Activated gamma-delta T cell treated with anti-CD3 and anti-CD28 coated beads, Interleukin-2, amount 50 U/mL, for 16 hours (primary cell): ENCODE data around the gene DSCAM.

Experiments used
- DNase-seq: peaks from one replicate; pipeline ENCODE4 v3.0.0-alpha.2; 2020; ENCODE audit warnings: low read depth

DSCAM gene

DNA sequence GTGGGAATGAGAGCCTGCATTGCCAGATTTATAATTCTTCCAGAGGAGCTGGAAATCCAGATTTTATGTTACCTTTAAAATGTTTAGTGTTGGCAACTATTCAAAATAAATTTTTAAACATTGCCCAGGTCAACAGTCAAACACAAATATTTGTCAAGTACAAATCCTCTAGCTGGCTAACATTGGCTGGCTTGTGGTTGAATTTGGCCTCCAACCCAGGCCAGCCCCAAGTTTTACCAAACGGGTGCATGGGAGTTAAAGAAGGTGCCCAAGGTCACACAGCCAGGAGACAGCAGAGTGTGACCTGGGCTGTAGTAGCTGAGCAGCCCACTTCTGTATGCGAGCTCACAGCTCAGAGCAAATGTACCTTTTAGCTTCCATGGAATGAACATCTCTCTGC is 240.6 kb downstream of the DSCAM start:
- DNase-seq = no peak

- DNase-seq = no peak
Measured at GRCh38 chr21:40605094-40605493, 241.9 kb downstream of the DSCAM start.

DNA sequence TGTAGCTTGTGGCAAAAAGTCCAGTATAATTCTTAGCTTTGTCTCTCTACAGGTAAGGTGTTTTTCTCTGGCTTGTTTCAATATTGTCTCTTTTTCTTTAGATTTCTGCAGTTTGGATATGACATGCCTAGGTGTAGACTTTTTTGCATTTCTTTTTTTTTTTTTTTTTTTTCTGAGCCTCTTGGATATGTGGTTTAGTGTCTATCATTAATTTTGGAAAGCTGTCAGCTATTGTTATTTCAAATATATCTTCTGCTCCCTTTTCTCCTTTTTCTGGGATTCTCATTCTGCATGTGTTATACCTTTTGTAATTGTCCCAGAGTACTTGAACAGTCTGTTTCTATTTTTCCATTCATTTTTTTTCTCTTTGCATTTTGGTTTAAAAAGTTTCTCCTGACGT is 243.2 kb downstream of the DSCAM start:
- DNase-seq = no peak

DNA sequence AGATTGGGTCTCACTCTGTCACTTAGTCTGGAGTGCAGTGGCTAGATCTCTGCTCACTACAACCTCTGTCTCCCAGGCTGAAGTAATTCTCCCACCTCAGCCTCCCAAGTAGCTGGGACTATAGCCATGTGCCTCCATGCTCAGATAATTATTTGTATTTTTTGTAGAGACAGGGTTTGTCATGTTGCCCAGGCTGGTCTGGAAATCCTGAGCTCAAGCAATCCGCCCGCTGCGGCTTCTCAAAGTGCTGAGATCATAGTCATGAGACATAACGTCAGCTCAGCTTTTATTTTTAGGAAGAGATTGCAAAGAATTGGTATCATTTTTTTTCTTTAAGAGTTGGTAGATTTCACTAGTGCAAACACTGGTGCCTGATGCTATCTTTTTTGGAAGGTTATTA is 244.9 kb downstream of the DSCAM start:
- no peak for DNase-seq

DNA sequence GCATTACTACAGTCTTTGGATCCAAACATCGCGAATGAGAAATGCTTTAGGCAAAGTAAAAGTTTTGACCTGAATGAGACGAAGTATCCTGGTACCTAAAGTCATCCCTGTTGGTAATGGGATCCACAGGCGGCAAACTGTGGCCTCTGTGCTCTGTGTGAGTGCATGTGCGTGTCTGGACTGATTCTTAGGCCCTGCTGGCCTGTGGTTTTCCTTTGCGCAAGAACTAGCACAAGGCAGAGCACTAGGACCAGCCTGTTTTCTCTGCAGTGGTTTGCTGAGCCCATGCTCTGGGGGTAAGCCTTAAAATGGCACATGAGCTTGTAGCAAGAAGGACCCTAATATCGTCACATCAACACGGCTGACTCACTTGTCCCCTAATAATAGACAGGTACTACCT is 251.2 kb downstream of the DSCAM start:
- DNase-seq = no peak

- no peak for DNase-seq
Measured at GRCh38 chr21:40587736-40588346, 259.1 kb downstream of the DSCAM start.

- DNase-seq = no peak
Measured at GRCh38 chr21:40586575-40586974, 260.4 kb downstream of the DSCAM start.

DNA sequence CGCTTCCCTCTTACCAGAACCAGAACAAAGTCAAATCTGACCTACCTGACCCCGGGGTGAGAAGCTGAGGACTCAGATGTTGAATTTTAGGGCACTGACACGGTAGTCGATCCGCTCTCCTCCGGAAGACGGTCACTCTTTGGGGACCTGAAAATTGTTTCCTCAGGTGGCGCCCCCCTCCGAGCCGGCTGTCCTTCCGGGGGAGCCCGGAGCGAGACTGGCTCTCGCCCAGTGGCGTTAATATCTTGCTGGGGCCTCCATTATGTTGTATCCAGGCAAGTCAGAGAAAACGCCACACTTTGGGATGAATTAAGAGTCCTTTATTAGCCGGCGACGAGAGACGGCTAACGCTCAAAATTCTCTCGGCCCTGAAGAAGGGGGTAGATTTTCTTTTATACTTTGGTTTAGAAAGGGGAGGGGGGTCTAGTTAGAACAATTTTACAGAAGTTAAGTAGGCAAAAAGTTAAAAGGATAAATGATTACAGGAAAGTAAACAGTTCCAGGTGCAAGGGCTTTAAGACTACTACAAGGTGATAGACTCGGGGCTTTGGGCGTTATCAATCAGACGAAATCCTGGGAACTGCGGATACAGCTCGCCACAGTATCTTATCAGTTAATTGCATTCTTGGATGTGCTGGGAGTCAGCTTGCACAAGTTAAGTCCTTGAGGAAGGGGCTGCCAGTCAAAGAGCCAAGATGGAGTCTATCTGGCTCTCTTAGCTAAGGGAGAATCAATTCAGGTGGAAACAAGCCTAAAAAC is 269.5 kb downstream of the DSCAM start:
- DNase-seq = no peak

- no peak for DNase-seq
Measured at GRCh38 chr21:40575976-40576375, 271.0 kb downstream of the DSCAM start.

GRCh38 chr21:40569357-40569756 is 277.6 kb downstream of the DSCAM start:
- DNase-seq = no peak

DNA sequence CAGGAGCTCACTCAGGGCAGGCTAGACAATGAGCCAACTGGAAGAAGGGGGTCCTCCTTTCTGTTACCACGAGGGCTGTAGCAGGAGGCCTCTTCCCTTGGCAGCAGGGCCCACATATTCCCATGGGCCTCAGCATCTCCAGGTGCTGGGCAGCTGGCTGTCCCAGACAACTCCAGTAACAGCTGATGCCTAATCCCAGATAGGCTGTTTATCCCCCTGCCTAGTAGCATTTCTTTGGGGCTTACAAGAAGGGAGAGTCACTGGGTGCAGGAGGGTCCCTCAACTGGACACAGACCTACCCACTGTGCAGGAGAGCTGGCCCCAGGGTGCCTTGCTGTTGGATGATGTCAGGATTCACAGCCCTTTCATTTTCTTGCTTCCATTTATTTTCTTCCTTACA is 278.2 kb downstream of the DSCAM start:
- no peak for DNase-seq

DNA sequence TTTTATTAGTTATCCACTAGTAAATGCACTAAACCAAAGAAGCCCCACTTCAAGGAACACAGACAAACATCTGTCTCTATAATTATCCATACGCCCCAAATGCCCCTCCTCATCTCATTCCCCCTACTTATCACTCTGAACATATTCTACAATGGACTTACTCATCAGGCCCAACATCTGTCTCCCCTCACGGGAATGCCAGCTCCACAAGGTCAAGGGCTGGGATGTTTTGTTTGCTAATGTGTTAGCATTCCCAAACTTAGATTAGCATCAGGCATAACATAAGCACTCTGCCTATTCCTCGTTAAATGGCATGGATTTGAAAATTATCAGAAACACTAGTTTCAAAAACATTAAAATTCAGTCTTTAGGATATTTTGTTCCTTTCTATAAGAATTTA is 279.5 kb downstream of the DSCAM start:
- DNase-seq = no peak

- no peak for DNase-seq
Measured at GRCh38 chr21:40566486-40566885, 280.5 kb downstream of the DSCAM start.

DNA sequence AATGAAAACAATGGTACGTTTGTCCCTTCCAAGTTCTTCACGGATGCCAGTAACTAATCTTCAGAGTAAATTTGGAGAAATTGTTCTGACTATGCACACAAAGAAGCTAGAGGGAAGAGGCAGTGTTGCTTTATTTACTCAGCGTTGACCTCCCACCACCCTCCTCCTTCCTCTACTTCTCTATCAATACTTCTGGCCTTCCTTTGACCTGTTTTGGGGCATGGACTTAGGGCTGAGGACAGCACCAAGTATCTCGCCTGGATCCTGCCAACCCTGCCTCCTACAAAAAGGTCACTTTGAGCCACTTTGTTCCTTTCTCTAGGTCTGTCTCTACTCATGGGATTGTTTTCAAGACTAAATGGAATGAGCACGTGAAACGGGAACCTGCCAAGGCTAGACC is 282.6 kb downstream of the DSCAM start:
- DNase-seq = no peak

GRCh38 chr21:40563900-40564299 is 283.1 kb downstream of the DSCAM start:
- no peak for DNase-seq

DNA sequence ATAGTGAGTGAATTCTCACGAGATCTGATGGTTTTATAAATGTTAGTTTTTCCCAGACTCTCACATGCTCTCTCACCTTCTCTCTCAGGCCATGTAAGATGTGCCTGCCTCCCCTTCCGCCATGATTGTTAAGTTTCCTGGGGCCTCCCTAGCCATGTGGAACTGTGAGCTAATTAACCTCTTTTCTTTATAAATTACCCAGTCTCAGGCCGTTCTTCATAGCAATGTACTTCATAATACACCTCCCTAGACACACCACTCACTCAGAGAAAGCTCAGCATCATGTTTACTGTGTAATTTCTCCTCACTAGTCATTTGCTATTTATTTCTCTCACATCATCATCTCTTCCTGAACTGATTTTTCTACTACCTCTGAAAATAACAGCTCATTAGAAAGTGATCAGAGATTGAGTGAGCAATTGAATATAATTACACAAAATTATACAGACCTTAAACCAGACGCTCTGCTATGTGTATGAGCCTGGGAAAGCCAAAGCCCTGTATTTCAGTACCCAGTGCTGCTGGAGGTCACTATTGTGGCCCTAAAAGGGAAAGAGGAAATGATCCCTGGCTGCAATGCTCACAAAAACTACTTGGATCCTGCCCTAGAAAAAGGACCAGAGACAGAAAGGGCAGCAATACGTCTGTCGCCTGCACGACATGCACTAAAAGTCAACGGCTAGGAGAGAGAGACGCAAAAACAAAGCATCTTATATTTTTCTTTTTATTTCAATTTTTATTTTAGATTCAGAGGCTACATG is 284.5 kb downstream of the DSCAM start:
- no peak for DNase-seq

DNA sequence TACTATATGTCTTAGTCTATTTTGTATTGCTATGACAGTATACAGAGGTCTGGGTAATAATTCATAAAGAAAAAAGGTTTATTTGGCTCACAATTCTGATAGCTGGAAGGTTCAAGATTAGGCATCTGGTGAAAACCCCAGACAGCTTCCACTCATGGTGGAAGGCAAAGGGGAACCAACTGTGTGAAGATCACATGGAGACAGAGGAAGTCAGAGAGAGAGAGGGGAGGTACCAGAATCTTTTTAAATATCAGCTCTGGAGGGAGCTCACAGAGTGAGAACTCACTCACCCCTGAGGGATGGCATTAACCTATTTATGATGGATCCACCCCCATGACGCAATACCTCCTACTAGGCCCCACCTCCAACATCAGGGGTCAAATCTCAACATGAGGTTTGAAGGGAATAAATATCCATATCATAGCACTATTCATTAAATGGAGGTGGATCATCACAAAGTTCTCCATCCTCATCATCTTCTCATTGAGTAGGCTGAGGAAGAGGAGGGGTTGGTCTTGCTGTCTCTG is 290.5 kb downstream of the DSCAM start:
- DNase-seq = no peak

DNA sequence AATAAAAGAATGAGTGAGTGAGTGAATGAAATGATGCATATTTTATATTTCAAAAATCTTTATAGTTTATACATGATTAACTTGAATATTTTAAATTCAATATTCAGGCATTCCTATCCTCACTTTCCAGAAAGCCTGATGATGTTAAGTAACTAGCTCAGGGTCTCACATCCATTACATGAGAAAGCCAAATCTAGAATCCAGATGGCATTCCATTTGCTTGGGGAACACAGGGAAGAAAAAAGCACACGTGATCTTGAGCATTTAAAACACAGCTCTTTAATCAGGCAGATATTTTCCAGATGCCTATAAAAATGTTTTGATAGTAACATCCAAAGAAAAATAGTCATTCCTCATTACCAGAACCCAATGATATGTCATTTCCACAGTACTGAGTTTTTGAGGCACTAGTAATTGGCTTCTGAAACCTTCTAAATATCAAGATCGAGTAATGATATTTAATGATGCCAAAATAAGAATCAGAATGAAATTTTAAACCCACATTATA is 291.9 kb downstream of the DSCAM start:
- no peak for DNase-seq

GRCh38 chr21:40553781-40554180 is 293.2 kb downstream of the DSCAM start:
- no peak for DNase-seq

- DNase-seq = no peak
Measured at GRCh38 chr21:40547906-40548513, 298.9 kb downstream of the DSCAM start.

DNA sequence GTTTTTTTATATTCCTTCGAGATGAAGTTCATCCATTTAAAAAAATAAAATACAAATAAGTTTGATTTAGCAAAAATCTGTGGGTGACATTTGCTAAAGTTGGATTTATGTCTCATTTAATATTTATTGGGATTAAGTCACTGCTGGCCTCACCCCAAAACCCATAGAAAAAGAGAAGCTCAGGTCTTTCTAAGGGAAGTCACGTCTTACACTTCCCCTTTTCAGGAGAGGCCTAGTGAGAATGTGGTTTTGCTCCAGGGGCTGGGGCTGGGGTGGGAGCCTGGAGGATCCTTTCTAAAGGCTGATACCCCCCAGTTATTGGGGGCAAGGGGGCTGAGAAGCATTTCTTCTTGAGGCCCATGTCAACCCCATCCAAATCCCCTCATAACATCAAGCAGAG is 300.3 kb downstream of the DSCAM start:
- DNase-seq = no peak

DNA sequence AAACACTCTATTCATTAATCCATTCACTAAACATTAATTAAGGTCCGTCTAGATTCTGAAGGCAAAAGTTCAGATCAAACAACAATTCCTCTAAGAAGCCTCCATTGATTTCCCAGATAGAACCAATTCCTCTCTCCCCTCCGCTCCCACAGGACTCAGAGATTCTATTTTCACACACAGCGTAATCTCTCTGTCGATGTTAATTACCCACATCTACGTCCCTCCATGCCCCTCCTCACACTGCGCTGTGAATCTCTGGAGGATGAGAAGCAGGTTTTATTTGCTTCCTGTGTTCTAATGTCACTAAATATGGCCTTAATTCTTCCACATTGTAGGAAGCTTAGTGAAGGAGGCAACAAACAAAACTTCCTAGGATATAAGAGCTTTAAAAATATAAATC is 306.7 kb downstream of the DSCAM start:
- DNase-seq = no peak
